H9 (cell line): ENCODE data around the gene GTPBP6. TPM values are rescaled to one million over a fixed set of nuclear protein-coding genes. Genes with fewer than 3 reads are reported as not detected.

Source experiments
- DNase-seq: peaks from one replicate; pipeline ENCODE4 v3.0.0-alpha.2; 2017
- H2AFZ ChIP-seq: one replicate; pipeline ENCODE4 v1.6.1; 2013; ENCODE audit warnings: mild to moderate bottlenecking, low read length, control low read depth, moderate library complexity
- H2AK5ac ChIP-seq: 2 replicates; pipeline ENCODE4 v1.6.1; 2013; ENCODE audit warnings: low read length, control low read depth, mixed read lengths; ENCODE audit not compliant: insufficient read length
- H2BK120ac ChIP-seq: one replicate; pipeline ENCODE4 v1.6.1; 2013; ENCODE audit warnings: low read depth, mild to moderate bottlenecking, low read length, control low read depth, inconsistent platforms; ENCODE audit not compliant: poor library complexity, severe bottlenecking
- H2BK12ac ChIP-seq: 2 replicates; pipeline ENCODE4 v1.6.1; 2013; ENCODE audit warnings: low read length, control low read depth, mixed read lengths, low read depth; ENCODE audit not compliant: insufficient read length
- H2BK15ac ChIP-seq: 2 replicates; pipeline ENCODE4 v1.6.1; 2013; ENCODE audit warnings: low read depth, low read length, control low read depth
- H2BK20ac ChIP-seq: one replicate; pipeline ENCODE4 v1.6.1; 2013; ENCODE audit warnings: low read depth, mild to moderate bottlenecking, low read length, control low read depth, inconsistent platforms; ENCODE audit not compliant: poor library complexity, severe bottlenecking
- H2BK5ac ChIP-seq: 2 replicates; pipeline ENCODE4 v1.6.1; 2013; ENCODE audit warnings: low read length, control low read depth, mixed read lengths; ENCODE audit not compliant: insufficient read length
- H3K14ac ChIP-seq: 2 replicates; pipeline ENCODE4 v1.6.1; 2013; ENCODE audit warnings: low read length, control low read depth; ENCODE audit not compliant: insufficient read depth
- H3K18ac ChIP-seq: 2 replicates; pipeline ENCODE4 v1.6.1; 2013; ENCODE audit warnings: low read depth, mild to moderate bottlenecking, mixed read lengths, low read length, control low read depth; ENCODE audit not compliant: insufficient read length
- H3K23ac ChIP-seq: 2 replicates; pipeline ENCODE4 v1.6.1; 2013; ENCODE audit warnings: low read length, control low read depth, mixed read lengths, low read depth; ENCODE audit not compliant: insufficient read length
- H3K23me2 ChIP-seq: 2 replicates; pipeline ENCODE4 v1.6.1; 2013; ENCODE audit warnings: low read depth, mild to moderate bottlenecking, mixed read lengths, low read length, control low read depth; ENCODE audit not compliant: insufficient read length, poor library complexity, severe bottlenecking
- H3K27ac ChIP-seq: 2 replicates; pipeline ENCODE4 v1.5.1; 2013; ENCODE audit warnings: low read length, control low read depth, mixed read lengths, low read depth; ENCODE audit not compliant: insufficient read length
- H3K27me3 ChIP-seq: 2 replicates; pipeline ENCODE4 v1.6.1; 2013; ENCODE audit warnings: low read length, control low read depth, inconsistent platforms; ENCODE audit not compliant: insufficient read depth
- H3K4ac ChIP-seq: 2 replicates; pipeline ENCODE4 v1.6.1; 2013; ENCODE audit warnings: low read depth, mild to moderate bottlenecking, control low read depth, inconsistent platforms, low read length, moderate library complexity
- H3K4me1 ChIP-seq: 2 replicates; pipeline ENCODE4 v1.6.1; 2013; ENCODE audit warnings: low read length, control low read depth, inconsistent platforms; ENCODE audit not compliant: insufficient read depth
- H3K4me2 ChIP-seq: 2 replicates; pipeline ENCODE4 v1.6.1; 2013; ENCODE audit warnings: low read length, control low read depth, mixed read lengths; ENCODE audit not compliant: insufficient read length, insufficient read depth
- H3K56ac ChIP-seq: 2 replicates; pipeline ENCODE4 v1.6.1; 2013; ENCODE audit warnings: low read depth, mild to moderate bottlenecking, mixed read lengths, low read length, control low read depth; ENCODE audit not compliant: insufficient read length
- H3K79me1 ChIP-seq: 2 replicates; pipeline ENCODE4 v1.6.1; 2013; ENCODE audit warnings: low read depth, mild to moderate bottlenecking, moderate library complexity, low read length, control low read depth, inconsistent platforms; ENCODE audit not compliant: insufficient read depth, poor library complexity, severe bottlenecking
- H3K79me2 ChIP-seq: 2 replicates; pipeline ENCODE4 v1.6.1; 2013; ENCODE audit warnings: low read length, control low read depth, inconsistent platforms; ENCODE audit not compliant: insufficient read depth
- H3K9ac ChIP-seq: 2 replicates; pipeline ENCODE4 v1.6.1; 2013; ENCODE audit warnings: low read length, control low read depth, mixed read lengths; ENCODE audit not compliant: insufficient read length; ENCODE audit errors: extremely low read depth
- H3K9me3 ChIP-seq: one replicate; pipeline ENCODE4 v1.6.1; 2013; ENCODE audit warnings: low read depth, low read length, inconsistent platforms; ENCODE audit not compliant: control insufficient read depth
- H3T11ph ChIP-seq: one replicate; pipeline ENCODE4 v1.6.1; 2013; ENCODE audit warnings: mild to moderate bottlenecking, low read length, control low read depth, inconsistent platforms
- H4K20me1 ChIP-seq: one replicate; pipeline ENCODE4 v1.6.1; 2013; ENCODE audit not compliant: control insufficient read depth, insufficient read length, insufficient read depth
- H4K5ac ChIP-seq: 2 replicates; pipeline ENCODE4 v1.6.1; 2013; ENCODE audit warnings: low read depth, mild to moderate bottlenecking, mixed read lengths, low read length, control low read depth; ENCODE audit not compliant: insufficient read length
- H4K8ac ChIP-seq: replicated peaks from 2 replicates; pipeline ENCODE4 v1.6.1; 2013; ENCODE audit warnings: low read length, control low read depth, mixed read lengths, low read depth; ENCODE audit not compliant: insufficient read length
- H4K91ac ChIP-seq: 2 replicates; pipeline ENCODE4 v1.6.1; 2013; ENCODE audit warnings: low read depth, mild to moderate bottlenecking, moderate library complexity, mixed read lengths, low read length, control low read depth; ENCODE audit not compliant: insufficient read length
- H3K27ac Mint-ChIP-seq, 3 experiments: 2 replicates in 2 of 3; 3 replicates in 1 of 3; pipeline ENCODE4 v1.8.0; 2020 to 2021; ENCODE audit warnings: mixed read lengths in 3 of 3, mild to moderate bottlenecking in 1 of 3, moderate library complexity in 1 of 3
- H3K27me3 Mint-ChIP-seq: 2 replicates; pipeline ENCODE4 v1.8.0; 2021; ENCODE audit warnings: low read depth, mild to moderate bottlenecking, moderate library complexity, mixed read lengths
- H3K36me3 Mint-ChIP-seq, 3 experiments: 2 replicates in 2 of 3; 3 replicates in 1 of 3; pipeline ENCODE4 v1.8.0; 2020 to 2021; ENCODE audit warnings: low read depth in 3 of 3, mixed read lengths in 3 of 3; ENCODE audit not compliant: insufficient read depth in 1 of 3
- H3K4me1 Mint-ChIP-seq, 2 experiments: 2 replicates each; pipeline ENCODE4 v1.8.0; 2020; ENCODE audit warnings: mixed read lengths in 2 of 2
- H3K4me3 Mint-ChIP-seq, 2 experiments: 2 replicates in 1 of 2; 3 replicates in 1 of 2; pipeline ENCODE4 v1.8.0; 2020 to 2021; ENCODE audit warnings: mild to moderate bottlenecking in 2 of 2, mixed read lengths in 2 of 2, moderate library complexity in 1 of 2
- H3K9me3 Mint-ChIP-seq, 2 experiments: 2 replicates in 1 of 2; 3 replicates in 1 of 2; pipeline ENCODE4 v1.8.0; 2020; ENCODE audit warnings: mild to moderate bottlenecking in 2 of 2, mixed read lengths in 2 of 2, moderate library complexity in 1 of 2
- CTCF ChIP-seq: fragments of 200-600 bp; sonication (generic); conservative IDR thresholded peaks from 3 replicates; pipeline ENCODE4 v1.8.0; 2021; ENCODE audit warnings: antibody characterized with exemption, mild to moderate bottlenecking
- WGBS: extraction: QIAGEN DNeasy Blood & Tissue Kit; methylation state at CpG from one replicate; pipeline ENCODE4 v1.1.7; 2013; ENCODE audit warnings: missing lambda C conversion rate, low lambda C conversion rate, mixed read lengths; ENCODE audit not compliant: insufficient read length; ENCODE audit errors: extremely low coverage; 5-methylcytosine and 5-hydroxymethylcytosine counted together
- total RNA-seq: library from RNA; stranded (reverse); gene quantifications from 2 replicates; pipeline ENCODE4 v1.2.1, GENCODE V29; 2021

The GTPBP6 gene
- total RNA-seq, 1 experiment from 2014 or later: 64.0 TPM

GRCh38 chrX:348461-349117 is 30.0 kb upstream of the GTPBP6 start:
- no peak overlapping the region for H4K8ac ChIP-seq
- H2BK15ac ChIP-seq: no peak overlapping the region
- H3K4me3 Mint-ChIP-seq: no peak overlapping the region
- H3T11ph ChIP-seq: no peak overlapping the region
- no CpG with 5 or more reads among the region's 11 CpGs for WGBS
- no peak overlapping the region for H2BK12ac ChIP-seq
- no peak overlapping the region for H3K9ac ChIP-seq
- no peak overlapping the region for H3K14ac ChIP-seq
- H2BK5ac ChIP-seq: no peak overlapping the region
- peaks cover 10 to 46% (median 46%) of the 10 kb centered on the region in 3 experiments; a peak in 6 of 7 replicates for H3K36me3 Mint-ChIP-seq
- no peaks in the 10 kb centered on the region for H3K9me3 ChIP-seq
- H3K79me2 ChIP-seq: no peaks in the 10 kb centered on the region; the same call in 1 of the 2 replicates
- H3K27ac ChIP-seq: no peak overlapping the region
- no peak overlapping the region for H4K91ac ChIP-seq
- H4K5ac ChIP-seq: no peak overlapping the region
- H3K4me2 ChIP-seq: no peak overlapping the region
- H2AK5ac ChIP-seq: no peak overlapping the region
- no peaks in the 10 kb centered on the region for H4K20me1 ChIP-seq
- DNase-seq: no peak
- H3K23ac ChIP-seq: no peak overlapping the region
- peaks cover 3% of the 10 kb centered on the region for H3K79me1 ChIP-seq
- no peaks in the 10 kb centered on the region for H3K4me1 ChIP-seq
- H2AFZ ChIP-seq: no peak overlapping the region
- 0 out of 4 replicates have a peak, but pooled peaks cover 0 to 3% of the 10 kb centered on the region in 2 experiments for H3K4me1 Mint-ChIP-seq
- no peaks in the 10 kb centered on the region for H3K9me3 Mint-ChIP-seq
- H3K56ac ChIP-seq: no peak overlapping the region
- H3K23me2 ChIP-seq: no peaks in the 10 kb centered on the region
- no peaks in the 10 kb centered on the region; the same call in 1 of the 2 replicates for H3K27me3 Mint-ChIP-seq
- no peak overlapping the region for H2BK20ac ChIP-seq
- H3K27me3 ChIP-seq: no peaks in the 10 kb centered on the region
- no peak overlapping the region for H3K4ac ChIP-seq
- 0 out of 7 replicates have a peak overlapping the region, but pooled peaks of 1 of the 3 experiments have one; percentile 26 for H3K27ac Mint-ChIP-seq
- TF ChIP-seq CTCF: no peak
- no peak overlapping the region for H2BK120ac ChIP-seq
- H3K18ac ChIP-seq: no peak overlapping the region
